Keratinocyte (primary cell): Measurements from ENCODE around the gene ARHGEF33. TPM values are rescaled to one million over a fixed set of nuclear protein-coding genes. Genes with fewer than 3 reads are reported as not detected.

ENCODE experiments used
- DNase-seq: peaks from one replicate; pipeline ENCODE4 v3.0.0-alpha.2; 2011; ENCODE audit warnings: low read depth, missing footprints, low spot score
- FAIRE-seq: peaks from 2 replicates; lab custom pipeline; 2011; peaks lifted over from hg19 to GRCh38; lab: Jason Lieb, UNC
- H2AFZ ChIP-seq: 2 replicates; pipeline ENCODE4 v1.6.0; 2012; ENCODE audit warnings: low read length, control low read depth, inconsistent platforms; ENCODE audit not compliant: control insufficient read depth
- H3K27ac ChIP-seq: 2 replicates; pipeline ENCODE4 v1.5.1; 2011; ENCODE audit warnings: low read length; ENCODE audit not compliant: control insufficient read depth, insufficient read depth
- H3K27me3 ChIP-seq: 3 replicates; pipeline ENCODE4 v1.6.0; 2011; ENCODE audit warnings: low read length; ENCODE audit not compliant: control insufficient read depth, insufficient read depth; ENCODE audit errors: extremely low read depth
- H3K36me3 ChIP-seq, 2 experiments: 2 replicates in 1 of 2; 3 replicates in 1 of 2; pipeline ENCODE4 v1.5.1; 2011; ENCODE audit warnings: low read length in 2 of 2, mild to moderate bottlenecking in 1 of 2; ENCODE audit not compliant: control insufficient read depth in 2 of 2, insufficient read depth in 2 of 2; ENCODE audit errors: extremely low read depth in 1 of 2
- H3K4me1 ChIP-seq: 3 replicates; pipeline ENCODE4 v1.5.1; 2011; ENCODE audit warnings: low read length; ENCODE audit not compliant: control insufficient read depth, insufficient read depth; ENCODE audit errors: extremely low read depth
- H3K4me2 ChIP-seq: 3 replicates; pipeline ENCODE4 v1.6.0; 2011; ENCODE audit warnings: low read depth, low read length; ENCODE audit not compliant: control insufficient read depth, insufficient read depth; ENCODE audit errors: extremely low read depth
- H3K4me3 ChIP-seq, 3 experiments: fragments of 200-600 bp in 1 of 3; sonication (generic) in 1 of 3; 2 replicates in 2 of 3; 3 replicates in 1 of 3; pipeline ENCODE4 v1.5.1; 2011 to 2016; ENCODE audit warnings: low read length in 3 of 3, mild to moderate bottlenecking in 3 of 3, control low read depth in 2 of 3, inconsistent platforms in 1 of 3, low read depth in 1 of 3, mixed read lengths in 1 of 3, mixed run types in 1 of 3, moderate library complexity in 1 of 3; ENCODE audit not compliant: control insufficient read depth in 2 of 3, insufficient read depth in 2 of 3; ENCODE audit errors: extremely low read depth in 1 of 3
- H3K79me2 ChIP-seq: 2 replicates; pipeline ENCODE4 v1.6.0; 2012; ENCODE audit warnings: low read length; ENCODE audit not compliant: control insufficient read depth, insufficient read depth
- H3K9ac ChIP-seq: 3 replicates; pipeline ENCODE4 v1.6.0; 2011; ENCODE audit warnings: low read length; ENCODE audit not compliant: control insufficient read depth, insufficient read depth; ENCODE audit errors: extremely low read depth
- H3K9me1 ChIP-seq: 3 replicates; pipeline ENCODE4 v1.6.0; 2011; ENCODE audit warnings: low read length; ENCODE audit not compliant: control insufficient read depth, insufficient read depth; ENCODE audit errors: extremely low read depth
- H3K9me3 ChIP-seq: 2 replicates; pipeline ENCODE4 v1.5.1; 2012; ENCODE audit warnings: low read depth, low read length; ENCODE audit not compliant: control insufficient read depth
- H4K20me1 ChIP-seq: 3 replicates; pipeline ENCODE4 v1.6.0; 2011; ENCODE audit warnings: low read length; ENCODE audit not compliant: control insufficient read depth, insufficient read depth; ENCODE audit errors: extremely low read depth
- CTCF ChIP-seq, 3 experiments: IDR thresholded peaks in 1 of 3; conservative IDR thresholded peaks in 1 of 3; optimal IDR thresholded peaks in 1 of 3; 2 replicates in 2 of 3; 3 replicates in 1 of 3; pipeline versions ENCODE3 to v1.5.1; 2011; ENCODE audit warnings: low read length in 3 of 3, mild to moderate bottlenecking in 3 of 3, moderate library complexity in 2 of 3, control low read depth in 1 of 3, inconsistent platforms in 1 of 3; ENCODE audit not compliant: insufficient read depth in 2 of 3; ENCODE audit errors: extremely low read depth in 1 of 3
- EZH2 ChIP-seq: IDR thresholded peaks from one replicate; pipeline ENCODE4 v1.6.1; 2012; ENCODE audit warnings: inconsistent platforms, mild to moderate bottlenecking, low read length, moderate library complexity
- dilution Hi-C: fragments of 300-500 bp; cut with MboI; formaldehyde crosslinking; loops from one replicate; pipeline ENCODE4 v1.7.0; 2020; ENCODE audit warnings: low sequenced_read_pairs; ENCODE audit not compliant: extremely low pct_ligation_motif_present
- polyA plus RNA-seq, 5 experiments: library from polyadenylated mRNA; depleted of rRNA in 3 of 5; stranded (reverse) in 3 of 5; stranded (forward) in 1 of 5; unstranded in 1 of 5; fragments of >200 nt; gene quantifications; 1 replicate in 1 of 5; 2 replicates in 3 of 5; 3 replicates in 1 of 5; pipeline versions ENCODE4 v1.2.1 to v1.2.3, GENCODE V29; 2011 to 2012; ENCODE audit warnings: missing spikeins in 2 of 5, low read depth in 1 of 5, low replicate concordance in 1 of 5

ARHGEF33 gene
- polyA plus RNA-seq, 1 donor (not counting 4 experiments of a cell fraction or from before 2014, with no cell fraction given), result 0.09 TPM

- H3K36me3 ChIP-seq, result no peaks in the 10 kb centered on the region
- no peak overlapping the region for H3K4me3 ChIP-seq
- H3K4me2 ChIP-seq, result no peak overlapping the region
- no peaks in the 10 kb centered on the region for H4K20me1 ChIP-seq
- no peaks in the 10 kb centered on the region for H3K79me2 ChIP-seq
- H3K9me1 ChIP-seq, result no peaks in the 10 kb centered on the region
- no peaks in the 10 kb centered on the region for H3K27me3 ChIP-seq
- no peak overlapping the region for H3K9ac ChIP-seq
- no peak overlapping the region for H2AFZ ChIP-seq
- no peak overlapping the region for H3K27ac ChIP-seq
- dilution Hi-C loops, result no loop called here
- no peak for DNase-seq
- no peaks in the 10 kb centered on the region for H3K4me1 ChIP-seq
- H3K9me3 ChIP-seq, result no peaks in the 10 kb centered on the region
- no peak for TF ChIP-seq CTCF (optimal IDR thresholded peaks at IDR 0.05 in 1 of 3, IDR thresholded peaks at IDR 0.05 in 1 of 3, conservative IDR thresholded peaks at IDR 0.05 in 1 of 3; ENCODE audit: extremely low read depth in 1 of 3, insufficient read depth in 2 of 3, low read length in 3 of 3)
- TF ChIP-seq EZH2, result no peak
- no peak for FAIRE-seq
Observed at GRCh38 chr2:38932586-38932985, 42.9 kb downstream of the ARHGEF33 start.

GRCh38 chr2:38933653-38934052 is 44.0 kb downstream of the ARHGEF33 start:
- Histone ChIP-seq H3K4me3 (no peak overlapping the region), H3K4me2 (no peak overlapping the region), H3K4me1 (no peaks in the 10 kb centered on the region), H3K9ac (no peak overlapping the region), H3K79me2 (no peaks in the 10 kb centered on the region), H3K27me3 (no peaks in the 10 kb centered on the region), H3K27ac (no peak overlapping the region), H4K20me1 (no peaks in the 10 kb centered on the region), H3K9me1 (no peaks in the 10 kb centered on the region), H3K9me3 (no peaks in the 10 kb centered on the region), H2AFZ (no peak overlapping the region), H3K36me3 (no peaks in the 10 kb centered on the region)
- dilution Hi-C loops, result no loop called here
- FAIRE-seq, result no peak
- TF ChIP-seq CTCF (optimal IDR thresholded peaks at IDR 0.05 in 1 of 3, IDR thresholded peaks at IDR 0.05 in 1 of 3, conservative IDR thresholded peaks at IDR 0.05 in 1 of 3; ENCODE audit: extremely low read depth in 1 of 3, insufficient read depth in 2 of 3, low read length in 3 of 3), result no peak
- no peak for DNase-seq
